Natural killer cell treated with Interleukin-12 subunit alpha and Interleukin-12 subunit beta and Interleukin-15 and Interleukin-18, amount 100 ng/mL, for 72 hours (primary cell): Measurements from ENCODE around the gene KIAA1671. TPM values are rescaled to one million over a fixed set of nuclear protein-coding genes. Genes with fewer than 3 reads are reported as not detected.

Experiments used
- ATAC-seq, 2 donors: fragments of 150-1000 bp; cut with Tn5 transposase in 1 of 2; sonication (Bioruptor Pico), chemical (Tn5 transposase) in 1 of 2; 2 replicates each; pipeline ENCODE4 v1.10.0; 2021
- DNase-seq: peaks from one replicate; pipeline ENCODE4 v3.0.0; 2022; ENCODE audit warnings: low spot score
- H3K27ac Mint-ChIP-seq, 2 donors: 1 replicate in 1 of 2; 2 replicates in 1 of 2; pipeline ENCODE4 v1.8.0; 2022; ENCODE audit warnings: mixed read lengths in 2 of 2, mild to moderate bottlenecking in 1 of 2, moderate library complexity in 1 of 2
- H3K27me3 Mint-ChIP-seq, 2 donors: 1 replicate in 1 of 2; 2 replicates in 1 of 2; pipeline ENCODE4 v1.8.0; 2022; ENCODE audit warnings: mixed read lengths in 2 of 2
- H3K36me3 Mint-ChIP-seq: one replicate; pipeline ENCODE4 v1.8.0; 2022; ENCODE audit warnings: mixed read lengths
- H3K4me1 Mint-ChIP-seq, 2 donors: 1 replicate in 1 of 2; 2 replicates in 1 of 2; pipeline ENCODE4 v1.8.0; 2022; ENCODE audit warnings: low read depth in 2 of 2, mixed read lengths in 2 of 2, mild to moderate bottlenecking in 1 of 2
- H3K4me3 Mint-ChIP-seq: one replicate; pipeline ENCODE4 v1.8.0; 2022; ENCODE audit warnings: mixed read lengths
- H3K9me3 Mint-ChIP-seq: 2 replicates; pipeline ENCODE4 v1.8.0; 2022; ENCODE audit warnings: mixed read lengths
- total RNA-seq, 2 donors: library from RNA; stranded (reverse); gene quantifications; one replicate each; pipeline ENCODE4 v1.2.3, GENCODE V29; 2022

The KIAA1671 gene
- total RNA-seq, 2 donors from 2014 or later = 11.7 to 21.3 TPM

GRCh38 chr22:25070956-25071355 lies 118.4 kb downstream of the KIAA1671 start:
- Mint-ChIP-seq H3K27ac (peak overlapping the region; percentile 96 to 99), H3K4me3 (peak overlapping the region; percentile 95)
- DNase-seq = no peak

GRCh38 chr22:25071720-25072119 lies 119.2 kb downstream of the KIAA1671 start:
- DNase-seq = no peak
- Mint-ChIP-seq H3K27ac (peak overlapping the region; percentile 96 to 99), H3K9me3 (no peaks in the 10 kb centered on the region), H3K4me1 (peaks cover 85 to 86% of the 10 kb centered on the region in 2 donors), H3K36me3 (no peaks in the 10 kb centered on the region), H3K4me3 (peak overlapping the region; percentile 95), H3K27me3 (no peaks in the 10 kb centered on the region)
- ATAC-seq = no peak

More at GRCh38 chr22:25070956-25071355, 118.4 kb downstream of the KIAA1671 start:
- no peaks in the 10 kb centered on the region for H3K36me3 Mint-ChIP-seq
- no peak for ATAC-seq
- H3K27me3 Mint-ChIP-seq = no peaks in the 10 kb centered on the region
- H3K4me1 Mint-ChIP-seq = peaks cover 78 to 82% of the 10 kb centered on the region in 2 donors
- H3K9me3 Mint-ChIP-seq = no peaks in the 10 kb centered on the region

- no peak for DNase-seq
- H3K9me3 Mint-ChIP-seq = no peaks in the 10 kb centered on the region
- ATAC-seq = no peak
- no peaks in the 10 kb centered on the region for H3K36me3 Mint-ChIP-seq
- peak overlapping the region; percentile 96 to 99 for H3K27ac Mint-ChIP-seq
- H3K27me3 Mint-ChIP-seq = no peaks in the 10 kb centered on the region
- peak overlapping the region; percentile 95 for H3K4me3 Mint-ChIP-seq
- H3K4me1 Mint-ChIP-seq = peaks cover 88 to 90% of the 10 kb centered on the region in 2 donors
These were observed 119.9 kb downstream of the KIAA1671 start for GRCh38 chr22:25072406-25072805.

GRCh38 chr22:25076336-25076735 lies 123.8 kb downstream of the KIAA1671 start:
- H3K27me3 Mint-ChIP-seq = no peaks in the 10 kb centered on the region
- peak overlapping the region; percentile 96 to 99 for H3K27ac Mint-ChIP-seq
- ATAC-seq (peak; percentile 87 to 93), DNase-seq (peak; percentile 84)
- H3K9me3 Mint-ChIP-seq = no peaks in the 10 kb centered on the region
- H3K36me3 Mint-ChIP-seq = no peaks in the 10 kb centered on the region
- peaks cover 66 to 76% of the 10 kb centered on the region in 2 donors for H3K4me1 Mint-ChIP-seq
- H3K4me3 Mint-ChIP-seq = peak overlapping the region; percentile 89

GRCh38 chr22:25077056-25077455 lies 124.5 kb downstream of the KIAA1671 start:
- Mint-ChIP-seq H3K27ac (peak overlapping the region; percentile 96 to 99), H3K4me3 (peak overlapping the region; percentile 89), H3K27me3 (no peaks in the 10 kb centered on the region), H3K36me3 (no peaks in the 10 kb centered on the region), H3K9me3 (no peaks in the 10 kb centered on the region), H3K4me1 (peaks cover 66 to 76% of the 10 kb centered on the region in 2 donors)
- no peak for DNase-seq
- ATAC-seq = no peak

- ATAC-seq = no peak
- H3K27ac Mint-ChIP-seq = peak overlapping the region; percentile 96 to 99
- H3K4me1 Mint-ChIP-seq = peaks cover 61 to 72% of the 10 kb centered on the region in 2 donors
- no peaks in the 10 kb centered on the region for H3K36me3 Mint-ChIP-seq
- DNase-seq = no peak
- H3K4me3 Mint-ChIP-seq = peak overlapping the region; percentile 36
- no peaks in the 10 kb centered on the region for H3K27me3 Mint-ChIP-seq
- H3K9me3 Mint-ChIP-seq = no peaks in the 10 kb centered on the region
These were observed 125.4 kb downstream of the KIAA1671 start for GRCh38 chr22:25077964-25078363.

GRCh38 chr22:25078591-25078990 lies 126.1 kb downstream of the KIAA1671 start:
- Mint-ChIP-seq H3K36me3 (no peaks in the 10 kb centered on the region), H3K4me1 (peaks cover 63 to 71% of the 10 kb centered on the region in 2 donors), H3K9me3 (no peaks in the 10 kb centered on the region), H3K27ac (peak overlapping the region in 1 of 2 donors; percentile 80), H3K27me3 (no peaks in the 10 kb centered on the region), H3K4me3 (no peak overlapping the region)
- no peak for DNase-seq
- no peak for ATAC-seq

- Mint-ChIP-seq H3K27ac (peak overlapping the region in 1 of 2 donors; percentile 70), H3K27me3 (no peaks in the 10 kb centered on the region), H3K9me3 (no peaks in the 10 kb centered on the region), H3K4me3 (no peak overlapping the region), H3K4me1 (peaks cover 54 to 63% of the 10 kb centered on the region in 2 donors), H3K36me3 (no peaks in the 10 kb centered on the region)
- ATAC-seq (no peak), DNase-seq (no peak)
These were observed 128.3 kb downstream of the KIAA1671 start for GRCh38 chr22:25080855-25081254.

GRCh38 chr22:25081409-25081824 lies 128.9 kb downstream of the KIAA1671 start:
- no peak for DNase-seq
- Mint-ChIP-seq H3K4me1 (peaks cover 54 to 63% of the 10 kb centered on the region in 2 donors), H3K4me3 (peak overlapping the region; percentile 30), H3K36me3 (no peaks in the 10 kb centered on the region), H3K27ac (peak overlapping the region; percentile 14 to 70), H3K9me3 (no peaks in the 10 kb centered on the region), H3K27me3 (no peaks in the 10 kb centered on the region)
- ATAC-seq = peak in 1 of 2 donors; percentile 56

GRCh38 chr22:25082096-25082495 lies 129.6 kb downstream of the KIAA1671 start:
- Mint-ChIP-seq H3K9me3 (no peaks in the 10 kb centered on the region), H3K4me3 (no peak overlapping the region), H3K27me3 (no peaks in the 10 kb centered on the region), H3K4me1 (peaks cover 54 to 63% of the 10 kb centered on the region in 2 donors), H3K27ac (peak overlapping the region; percentile 14 to 70), H3K36me3 (no peaks in the 10 kb centered on the region)
- ATAC-seq = peak in 1 of 2 donors; percentile 45
- no peak for DNase-seq

- H3K27ac Mint-ChIP-seq = peak overlapping the region in 1 of 2 donors; percentile 32
These were observed 130.7 kb downstream of the KIAA1671 start for GRCh38 chr22:25083056-25083806.

GRCh38 chr22:25083807-25084200 lies 131.3 kb downstream of the KIAA1671 start:
- ATAC-seq (no peak), DNase-seq (no peak)
- Mint-ChIP-seq H3K36me3 (no peaks in the 10 kb centered on the region), H3K4me3 (no peak overlapping the region), H3K4me1 (peaks cover 55 to 60% of the 10 kb centered on the region in 2 donors), H3K9me3 (no peaks in the 10 kb centered on the region), H3K27ac (no peak overlapping the region), H3K27me3 (no peaks in the 10 kb centered on the region)

More at GRCh38 chr22:25083056-25083806, 130.7 kb downstream of the KIAA1671 start:
- no peaks in the 10 kb centered on the region for H3K9me3 Mint-ChIP-seq
- ATAC-seq (no peak), DNase-seq (no peak)
- peaks cover 52 to 60% of the 10 kb centered on the region in 2 donors for H3K4me1 Mint-ChIP-seq
- H3K4me3 Mint-ChIP-seq = no peak overlapping the region
- H3K36me3 Mint-ChIP-seq = no peaks in the 10 kb centered on the region
- H3K27me3 Mint-ChIP-seq = no peaks in the 10 kb centered on the region

- Mint-ChIP-seq H3K36me3 (no peaks in the 10 kb centered on the region), H3K9me3 (no peaks in the 10 kb centered on the region), H3K4me1 (peaks cover 53 to 55% of the 10 kb centered on the region in 2 donors), H3K27ac (peak overlapping the region in 1 of 2 donors; percentile 74), H3K27me3 (no peaks in the 10 kb centered on the region), H3K4me3 (no peak overlapping the region)
- no peak for DNase-seq
- no peak for ATAC-seq
These were observed 132.0 kb downstream of the KIAA1671 start for GRCh38 chr22:25084405-25085107.

GRCh38 chr22:25085156-25085555 lies 132.6 kb downstream of the KIAA1671 start:
- Mint-ChIP-seq H3K27me3 (no peaks in the 10 kb centered on the region), H3K4me1 (peaks cover 50 to 53% of the 10 kb centered on the region in 2 donors), H3K36me3 (no peaks in the 10 kb centered on the region), H3K27ac (peak overlapping the region; percentile 66 to 74), H3K4me3 (no peak overlapping the region), H3K9me3 (no peaks in the 10 kb centered on the region)
- no peak for ATAC-seq
- DNase-seq = no peak
